ENCODE results near the gene FNDC8. TPM values are rescaled to one million over a fixed set of nuclear protein-coding genes. Genes with fewer than 3 reads are reported as not detected.
"Not testable (repeated sequence)": the region's sequence is repeated elsewhere in the genome, so short reads cannot be mapped to it uniquely, and the experiment has no call there.

Gene FNDC8
- total RNA-seq, 1 donor from 2014 or later = not detected

GRCh38 chr17:35103271-35103670 lies 18.1 kb upstream of the FNDC8 start:
- no peak for TF ChIP-seq CTCF (IDR thresholded peaks at IDR 0.05)
- H3K27ac Mint-ChIP-seq = no peak overlapping the region
- ChIA-PET CTCF (no interaction called here), POLR2A (interaction anchor here (0.7 kb wide), 1 partner anchor 11 kb away, joined by 3 read pairs; no protein-coding TSS in a partner anchor)
- ATAC-seq (ENCODE audit: low read depth) (no peak), DNase-seq (no peak)
- no peaks in the 10 kb centered on the region for H3K27me3 Mint-ChIP-seq
- intact Hi-C loops (cut with micrococcal nuclease) = no loop called here
- H3K36me3 Mint-ChIP-seq (ENCODE audit: low read depth) = peaks cover 67% of the 10 kb centered on the region
- H3K4me1 Mint-ChIP-seq = no peaks in the 10 kb centered on the region
- no peak overlapping the region for H3K4me3 Mint-ChIP-seq
- peaks cover 9% of the 10 kb centered on the region for H3K9me3 Mint-ChIP-seq

- no peaks in the 10 kb centered on the region for H3K4me1 Mint-ChIP-seq
- no peak overlapping the region for H3K27ac Mint-ChIP-seq
- H3K9me3 Mint-ChIP-seq = peaks cover 9% of the 10 kb centered on the region
- DNase-seq (no peak), ATAC-seq (ENCODE audit: low read depth) (no peak)
- ChIA-PET CTCF (no interaction called here), POLR2A (no interaction called here)
- intact Hi-C loops (cut with micrococcal nuclease) = no loop called here
- H3K27me3 Mint-ChIP-seq = no peaks in the 10 kb centered on the region
- no peak for TF ChIP-seq CTCF (IDR thresholded peaks at IDR 0.05)
- H3K36me3 Mint-ChIP-seq (ENCODE audit: low read depth) = peaks cover 59% of the 10 kb centered on the region
- H3K4me3 Mint-ChIP-seq = no peak overlapping the region
Observed at GRCh38 chr17:35104844-35105450, 16.5 kb upstream of the FNDC8 start.

- ATAC-seq (ENCODE audit: low read depth); CTCF ChIA-PET; POLR2A ChIA-PET; H3K9me3 Mint-ChIP-seq; H3K27me3 Mint-ChIP-seq; H3K27ac Mint-ChIP-seq; intact Hi-C loops (cut with micrococcal nuclease); H3K4me1 Mint-ChIP-seq; H3K4me3 Mint-ChIP-seq; DNase-seq: not testable (repeated sequence)
- peaks cover 18% of the 10 kb centered on the region for H3K36me3 Mint-ChIP-seq (ENCODE audit: low read depth)
Observed at GRCh38 chr17:35110791-35111190, 10.6 kb upstream of the FNDC8 start.

DNA sequence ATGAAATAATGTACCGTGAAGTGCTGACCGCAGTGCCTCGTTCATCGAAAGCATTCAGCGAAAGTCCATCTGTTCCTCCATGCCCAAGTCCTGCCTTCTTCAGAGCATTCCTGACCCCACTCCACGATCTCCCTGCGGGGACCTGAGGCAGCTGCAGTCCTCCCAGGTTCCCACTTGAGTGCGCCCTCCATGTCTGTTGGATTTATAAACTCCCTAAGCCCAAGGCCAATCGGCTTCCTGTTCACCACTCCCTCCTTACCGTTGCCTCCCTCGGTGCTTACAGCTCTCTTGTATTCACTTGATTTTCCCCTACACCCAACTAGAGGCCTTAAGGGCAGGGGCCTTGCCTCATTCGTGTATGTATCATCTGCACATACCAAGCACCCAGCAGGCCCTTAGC lies 4.6 kb upstream of the FNDC8 start:
- DNase-seq (no peak), ATAC-seq (ENCODE audit: low read depth) (no peak)
- Mint-ChIP-seq H3K27me3 (peaks cover 2% of the 10 kb centered on the region), H3K4me3 (no peak overlapping the region), H3K9me3 (no peaks in the 10 kb centered on the region), H3K36me3 (ENCODE audit: low read depth) (peaks cover 9% of the 10 kb centered on the region), H3K27ac (no peak overlapping the region), H3K4me1 (peaks cover 31% of the 10 kb centered on the region)
- ChIA-PET CTCF (interaction anchor here (0.6 to 4.2 kb wide), 2 partner anchors 31 to 119 kb away, joined by 5 to 53 read pairs; no protein-coding TSS in a partner anchor), POLR2A (interaction anchor here (2.9 kb wide), 1 partner anchor 27 kb away, joined by 19 read pairs; no protein-coding TSS in a partner anchor)
- intact Hi-C loops (cut with micrococcal nuclease) = no loop called here
- TF ChIP-seq CTCF (IDR thresholded peaks at IDR 0.05) = no peak

- H3K27ac Mint-ChIP-seq = peak overlapping the region; percentile 12
- peaks cover 31% of the 10 kb centered on the region for H3K4me1 Mint-ChIP-seq
- POLR2A ChIA-PET = interaction anchor here (2.9 kb wide), 1 partner anchor 29 kb away, joined by 19 read pairs; no protein-coding TSS in a partner anchor
- ATAC-seq (ENCODE audit: low read depth) (no peak), DNase-seq (no peak)
- H3K36me3 Mint-ChIP-seq (ENCODE audit: low read depth) = peaks cover 9% of the 10 kb centered on the region
- H3K4me3 Mint-ChIP-seq = peak overlapping the region; percentile 65
- CTCF ChIA-PET = interaction anchor here (0.8 to 4.2 kb wide), 6 partner anchors 28 to 698 kb away, joined by 5 to 53 read pairs (median 26); partner anchors contain the start of gene RFFL
- TF ChIP-seq CTCF (IDR thresholded peaks at IDR 0.05) = no peak
- intact Hi-C loops (cut with micrococcal nuclease) = no loop called here
- H3K9me3 Mint-ChIP-seq = no peaks in the 10 kb centered on the region
- peaks cover 2% of the 10 kb centered on the region for H3K27me3 Mint-ChIP-seq
Observed at GRCh38 chr17:35117984-35118383, 3.4 kb upstream of the FNDC8 start.

Measured in activated B cell treated with CpG ODN at 0.5 μM for 24 hours (primary cell).